ENCODE measurements around the gene GPR160.

Gene GPR160

GRCh38 chr3:170063691-170064090 lies 25.9 kb downstream of the GPR160 start:
- no peak for DNase-seq (ENCODE audit: low read depth in 3 of 3, low spot score in 1 of 3)

- no peak for DNase-seq (ENCODE audit: low read depth in 3 of 3, low spot score in 1 of 3)
These were observed 26.3 kb downstream of the GPR160 start for GRCh38 chr3:170064108-170064507.

- DNase-seq (ENCODE audit: low read depth in 3 of 3, low spot score in 1 of 3): no peak
These were observed 37.8 kb downstream of the GPR160 start for GRCh38 chr3:170075441-170076091.

GRCh38 chr3:170076715-170077238 lies 39.0 kb downstream of the GPR160 start:
- no peak for DNase-seq (ENCODE audit: low read depth in 3 of 3, low spot score in 1 of 3)

GRCh38 chr3:170077361-170077760 lies 39.6 kb downstream of the GPR160 start:
- no peak for DNase-seq (ENCODE audit: low read depth in 3 of 3, low spot score in 1 of 3)

GRCh38 chr3:170078620-170079281 lies 41.0 kb downstream of the GPR160 start:
- no peak for DNase-seq (ENCODE audit: low read depth in 3 of 3, low spot score in 1 of 3)

GRCh38 chr3:170079536-170080165 lies 41.9 kb downstream of the GPR160 start:
- DNase-seq (ENCODE audit: low read depth in 3 of 3, low spot score in 1 of 3): no peak

- no peak for DNase-seq (ENCODE audit: low read depth in 3 of 3, low spot score in 1 of 3)
These were observed 42.8 kb downstream of the GPR160 start for GRCh38 chr3:170080605-170081004.

GRCh38 chr3:170081079-170081741 lies 43.4 kb downstream of the GPR160 start:
- no peak for DNase-seq (ENCODE audit: low read depth in 3 of 3, low spot score in 1 of 3)

- DNase-seq (ENCODE audit: low read depth in 3 of 3, low spot score in 1 of 3): no peak
These were observed 45.5 kb downstream of the GPR160 start for GRCh38 chr3:170083343-170083742.

GRCh38 chr3:170085396-170085795 lies 47.6 kb downstream of the GPR160 start:
- DNase-seq (ENCODE audit: low read depth in 3 of 3, low spot score in 1 of 3): no peak

GRCh38 chr3:170089862-170090600 lies 52.2 kb downstream of the GPR160 start:
- no peak for DNase-seq (ENCODE audit: low read depth in 3 of 3, low spot score in 1 of 3)

- DNase-seq (ENCODE audit: low read depth in 3 of 3, low spot score in 1 of 3): no peak
These were observed 52.8 kb downstream of the GPR160 start for GRCh38 chr3:170090601-170090981.

GRCh38 chr3:170092907-170093306 lies 55.1 kb downstream of the GPR160 start:
- no peak for DNase-seq (ENCODE audit: low read depth in 3 of 3, low spot score in 1 of 3)

GRCh38 chr3:170095771-170096170 lies 58.0 kb downstream of the GPR160 start:
- DNase-seq (ENCODE audit: low read depth in 3 of 3, low spot score in 1 of 3): no peak

GRCh38 chr3:170096342-170096741 lies 58.5 kb downstream of the GPR160 start:
- DNase-seq (ENCODE audit: low read depth in 3 of 3, low spot score in 1 of 3): no peak

- no peak for DNase-seq (ENCODE audit: low read depth in 3 of 3, low spot score in 1 of 3)
These were observed 61.0 kb downstream of the GPR160 start for GRCh38 chr3:170098753-170099152.

GRCh38 chr3:170100944-170101343 lies 63.1 kb downstream of the GPR160 start:
- DNase-seq (ENCODE audit: low read depth in 3 of 3, low spot score in 1 of 3): no peak

GRCh38 chr3:170102431-170102830 lies 64.6 kb downstream of the GPR160 start:
- no peak for DNase-seq (ENCODE audit: low read depth in 3 of 3, low spot score in 1 of 3)

- DNase-seq (ENCODE audit: low read depth in 3 of 3, low spot score in 1 of 3): no peak
These were observed 70.1 kb downstream of the GPR160 start for GRCh38 chr3:170107941-170108340.

- DNase-seq (ENCODE audit: low read depth in 3 of 3, low spot score in 1 of 3): no peak
These were observed 71.2 kb downstream of the GPR160 start for GRCh38 chr3:170108955-170109354.
